Transverse colon (tissue), 4 donors: ENCODE data around the gene TMEM212. TPM values are rescaled to one million over a fixed set of nuclear protein-coding genes. Genes with fewer than 3 reads are reported as not detected.

Experiments
- DNase-seq: peaks from one replicate; pipeline ENCODE4 v3.0.0-alpha.2; 2019
- H3K27ac ChIP-seq, 4 donors: fragments of 200-600 bp; sonication (generic); 2 replicates each; pipeline ENCODE4 v1.5.1; 2016 to 2018; ENCODE audit warnings: inconsistent platforms in 4 of 4
- H3K27me3 ChIP-seq: fragments of 200-600 bp; sonication (generic); 2 replicates; pipeline ENCODE4 v1.5.1; 2017; ENCODE audit warnings: inconsistent platforms
- H3K36me3 ChIP-seq, 4 donors: fragments of 200-600 bp; sonication (generic); 2 replicates each; pipeline ENCODE4 v1.5.1; 2017 to 2019; ENCODE audit warnings: inconsistent platforms in 4 of 4
- H3K4me1 ChIP-seq, 4 donors: fragments of 200-600 bp; sonication (generic); 2 replicates each; pipeline ENCODE4 v1.5.1; 2017 to 2020; ENCODE audit warnings: inconsistent platforms in 4 of 4
- H3K4me3 ChIP-seq, 4 donors: fragments of 200-600 bp; sonication (generic); 1 replicate in 1 of 4; 2 replicates in 3 of 4; pipeline versions ENCODE4 v1.5.1 to v1.6.1; 2017 to 2019; ENCODE audit warnings: inconsistent platforms in 4 of 4
- H3K9me3 ChIP-seq, 2 donors: fragments of 200-600 bp; sonication (generic); 2 replicates each; pipeline ENCODE4 v1.5.1; 2017 to 2019; ENCODE audit warnings: inconsistent platforms in 2 of 2
- EP300 ChIP-seq: sonication (generic); formaldehyde crosslinking; IDR thresholded peaks from one replicate; pipeline ENCODE4 v1.6.1; 2017; ENCODE audit warnings: antibody characterized with exemption, low read depth
- POLR2A ChIP-seq: fragments of 450-650 bp; IDR thresholded peaks from one replicate; pipeline ENCODE4 v1.6.1; 2016; ENCODE audit warnings: antibody characterized with exemption, mild to moderate bottlenecking, moderate library complexity
- POLR2AphosphoS5 ChIP-seq, 3 donors: sonication (generic); formaldehyde crosslinking; IDR thresholded peaks; one replicate each; pipeline ENCODE4 v1.6.1; 2016; ENCODE audit warnings: antibody characterized with exemption in 3 of 3
- WGBS, 2 donors: methylation state at CpG; one replicate each; pipeline ENCODE4 v1.1.5; 2018; ENCODE audit warnings: low coverage in 1 of 2; 5-methylcytosine and 5-hydroxymethylcytosine counted together
- in situ Hi-C, 4 donors: fragments of 200-750 bp; cut with MboI; loops; one replicate each; pipeline versions ENCODE4 v1.15.0 to v1.15.1; 2017; ENCODE audit warnings: low sequenced_read_pairs in 3 of 4, low pct_ligation_motif_present in 1 of 4, low pct_unique_long_range_greater_than_20kb in 1 of 4
- intact Hi-C: fragments of 100-400 bp; cut with DNase I; formaldehyde crosslinking; loops from one replicate; pipeline ENCODE4 v1.15.1; 2023; ENCODE audit warnings: low total_unique reads
- total RNA-seq, 4 donors: library from RNA; depleted of rRNA; stranded (reverse); fragments of >200 nt; gene quantifications; one replicate each; pipeline ENCODE4 v1.1.0, GENCODE V29; 2016
- TF ChIP-seq, protein P1 (sequence below), 5 experiments: fragments of 200-600 bp in 3 of 5; fragments of 450-650 bp in 2 of 5; sonication (generic) in 3 of 5; IDR thresholded peaks; 1 replicate in 2 of 5; 2 replicates in 3 of 5; pipeline ENCODE4 v1.5.1; 2016 to 2017; ENCODE audit warnings: antibody characterized with exemption in 5 of 5, inconsistent platforms in 3 of 5, mild to moderate bottlenecking in 2 of 5, moderate library complexity in 1 of 5

Gene TMEM212
- total RNA-seq, 4 donors from 2014 or later, result not detected

DNA sequence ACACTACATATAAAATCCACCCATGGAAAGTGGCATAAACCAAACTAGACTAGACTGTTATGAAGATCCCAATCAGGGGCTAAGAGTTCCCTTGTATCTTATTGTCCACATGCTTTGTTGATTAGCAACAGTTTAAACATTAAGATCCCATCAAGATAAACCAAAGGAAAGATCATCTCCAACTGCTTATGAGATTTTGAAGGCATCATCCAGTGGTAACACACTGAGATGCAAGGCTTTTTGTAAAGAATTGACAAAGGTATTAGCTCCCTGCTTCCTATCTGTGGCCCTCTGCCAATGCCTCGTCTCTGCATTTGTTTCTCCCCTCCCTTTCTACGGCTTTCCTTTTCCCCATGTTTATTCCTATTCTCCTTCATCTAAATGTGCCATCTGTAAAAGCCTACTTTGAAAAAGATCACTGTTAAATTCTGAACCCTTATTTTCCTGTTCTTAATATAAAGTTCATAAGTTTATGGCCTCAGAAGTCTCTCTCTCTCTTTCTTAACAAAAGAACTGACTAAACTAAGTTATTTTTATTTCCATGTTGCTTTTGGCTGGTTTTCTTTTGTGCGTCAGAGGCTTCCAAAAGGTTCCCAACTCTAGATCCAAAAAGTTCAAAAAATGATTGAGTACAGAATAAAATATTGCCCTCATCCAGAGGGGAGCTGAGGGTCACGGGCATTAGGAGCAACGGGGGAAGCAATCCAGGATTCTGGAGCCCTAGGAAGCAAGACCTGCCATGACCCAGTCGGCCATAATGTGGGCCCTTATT is 38.3 kb upstream of the TMEM212 start:
- H3K36me3 ChIP-seq, result no peaks in the 10 kb centered on the region
- WGBS, 2 donors, result 54 to 69% methylated on average over 4 to 6 of the region's 6 CpGs
- peaks cover 21 to 76% (median 32%) of the 10 kb centered on the region in 4 donors for H3K4me1 ChIP-seq
- no peaks in the 10 kb centered on the region for H3K9me3 ChIP-seq
- H3K4me3 ChIP-seq, result no peak overlapping the region
- H3K27ac ChIP-seq, result peak overlapping the region; percentile 69 to 80 (median 78)
- no peaks in the 10 kb centered on the region for H3K27me3 ChIP-seq
- TF ChIP-seq EP300, result no peak
- TF ChIP-seq, protein P1, sequence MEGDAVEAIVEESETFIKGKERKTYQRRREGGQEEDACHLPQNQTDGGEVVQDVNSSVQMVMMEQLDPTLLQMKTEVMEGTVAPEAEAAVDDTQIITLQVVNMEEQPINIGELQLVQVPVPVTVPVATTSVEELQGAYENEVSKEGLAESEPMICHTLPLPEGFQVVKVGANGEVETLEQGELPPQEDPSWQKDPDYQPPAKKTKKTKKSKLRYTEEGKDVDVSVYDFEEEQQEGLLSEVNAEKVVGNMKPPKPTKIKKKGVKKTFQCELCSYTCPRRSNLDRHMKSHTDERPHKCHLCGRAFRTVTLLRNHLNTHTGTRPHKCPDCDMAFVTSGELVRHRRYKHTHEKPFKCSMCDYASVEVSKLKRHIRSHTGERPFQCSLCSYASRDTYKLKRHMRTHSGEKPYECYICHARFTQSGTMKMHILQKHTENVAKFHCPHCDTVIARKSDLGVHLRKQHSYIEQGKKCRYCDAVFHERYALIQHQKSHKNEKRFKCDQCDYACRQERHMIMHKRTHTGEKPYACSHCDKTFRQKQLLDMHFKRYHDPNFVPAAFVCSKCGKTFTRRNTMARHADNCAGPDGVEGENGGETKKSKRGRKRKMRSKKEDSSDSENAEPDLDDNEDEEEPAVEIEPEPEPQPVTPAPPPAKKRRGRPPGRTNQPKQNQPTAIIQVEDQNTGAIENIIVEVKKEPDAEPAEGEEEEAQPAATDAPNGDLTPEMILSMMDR (IDR thresholded peaks at IDR 0.05), result no peak
- no peak for TF ChIP-seq POLR2AphosphoS5 (IDR thresholded peaks at IDR 0.05)
- TF ChIP-seq POLR2A, result no peak
- in situ Hi-C loops, result no loop called here
- DNase-seq, result no peak
- intact Hi-C loops, result no loop called here

DNA sequence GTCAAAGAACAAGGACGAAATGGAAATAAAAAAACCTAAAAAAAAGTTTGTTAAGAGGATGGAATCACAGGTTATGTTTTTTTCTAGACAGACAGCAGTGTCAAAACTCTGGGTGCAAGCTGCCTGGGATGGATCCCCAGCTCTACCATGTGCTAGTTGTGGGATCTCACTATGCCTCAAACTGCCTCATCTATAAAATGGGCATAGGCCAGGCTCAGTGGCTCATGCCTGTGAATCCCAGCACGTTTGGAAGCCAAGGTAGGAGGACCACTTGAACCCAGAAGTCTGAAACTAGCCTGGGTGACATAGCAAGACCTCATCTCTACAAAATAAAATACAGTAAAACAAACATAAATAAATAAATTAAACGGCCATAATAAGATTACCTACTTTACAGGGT is 37.5 kb upstream of the TMEM212 start:
- no peak for DNase-seq
- no peaks in the 10 kb centered on the region for H3K36me3 ChIP-seq
- in situ Hi-C loops, result no loop called here
- H3K9me3 ChIP-seq, result no peaks in the 10 kb centered on the region
- no peak overlapping the region for H3K4me3 ChIP-seq
- TF ChIP-seq, protein P1 (IDR thresholded peaks at IDR 0.05), result no peak
- TF ChIP-seq POLR2A, result no peak
- no peak for TF ChIP-seq POLR2AphosphoS5 (IDR thresholded peaks at IDR 0.05)
- TF ChIP-seq EP300, result no peak
- H3K27ac ChIP-seq, result peak overlapping the region; percentile 69 to 80 (median 78)
- peaks cover 29 to 76% (median 33%) of the 10 kb centered on the region in 4 donors for H3K4me1 ChIP-seq
- H3K27me3 ChIP-seq, result no peaks in the 10 kb centered on the region
- 39 to 40% methylated on average over 3 of the region's 3 CpGs for WGBS, 2 donors
- intact Hi-C loops, result no loop called here

DNA sequence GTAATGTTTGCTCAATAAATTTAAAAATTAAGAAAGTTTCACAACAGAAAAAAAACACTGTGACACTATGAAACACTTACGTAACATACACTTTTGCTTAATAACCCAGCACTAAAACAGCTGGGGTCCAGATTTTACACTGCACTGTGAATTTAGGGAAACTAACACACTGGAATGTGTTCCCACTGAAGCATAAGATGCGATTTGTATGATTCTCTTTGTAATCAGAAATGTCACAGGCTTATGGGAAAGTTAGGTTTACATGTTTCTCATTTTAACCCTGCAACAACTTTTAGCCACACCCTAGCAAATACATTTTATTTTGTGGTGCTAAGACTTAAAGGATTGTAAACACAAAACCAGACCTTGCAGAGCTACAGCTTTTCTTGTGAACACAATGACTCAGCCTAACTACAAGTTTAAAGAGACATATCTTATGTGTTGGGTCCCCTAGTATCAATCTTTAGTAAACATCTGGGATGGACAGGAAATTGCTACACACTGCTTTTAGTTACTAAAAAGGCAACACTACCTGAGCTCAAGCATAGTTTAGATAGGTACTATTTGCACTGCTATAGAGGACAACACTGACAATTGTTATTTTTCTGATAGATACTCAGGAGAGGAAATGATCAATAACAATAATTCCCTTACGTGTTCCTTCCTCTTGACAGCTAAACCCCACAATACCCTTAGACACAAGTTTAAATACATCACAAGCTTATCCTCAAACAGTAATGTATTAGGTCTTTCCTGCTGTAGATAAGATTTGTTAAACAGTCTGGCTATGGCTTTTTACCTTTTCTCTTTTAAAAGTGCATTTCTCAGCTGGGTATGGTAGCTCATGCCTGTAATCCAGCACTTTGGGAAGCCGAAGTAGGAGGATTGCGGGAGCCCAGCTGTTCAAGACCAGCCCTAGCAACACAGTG is 36.7 kb upstream of the TMEM212 start:
- DNase-seq, result no peak
- Histone ChIP-seq H3K9me3 (no peaks in the 10 kb centered on the region), H3K27ac (peak overlapping the region; percentile 69 to 80 (median 78)), H3K4me1 (peaks cover 30 to 71% (median 37%) of the 10 kb centered on the region in 4 donors), H3K4me3 (no peak overlapping the region), H3K36me3 (no peaks in the 10 kb centered on the region), H3K27me3 (no peaks in the 10 kb centered on the region)
- 13 to 38% methylated on average over 3 to 5 of the region's 5 CpGs for WGBS, 2 donors
- in situ Hi-C loops, result no loop called here
- intact Hi-C loops, result no loop called here
- peak in 2 of 3 donors; percentile 26 to 44 for TF ChIP-seq POLR2AphosphoS5 (IDR thresholded peaks at IDR 0.05)
- no peak for TF ChIP-seq POLR2A

DNA sequence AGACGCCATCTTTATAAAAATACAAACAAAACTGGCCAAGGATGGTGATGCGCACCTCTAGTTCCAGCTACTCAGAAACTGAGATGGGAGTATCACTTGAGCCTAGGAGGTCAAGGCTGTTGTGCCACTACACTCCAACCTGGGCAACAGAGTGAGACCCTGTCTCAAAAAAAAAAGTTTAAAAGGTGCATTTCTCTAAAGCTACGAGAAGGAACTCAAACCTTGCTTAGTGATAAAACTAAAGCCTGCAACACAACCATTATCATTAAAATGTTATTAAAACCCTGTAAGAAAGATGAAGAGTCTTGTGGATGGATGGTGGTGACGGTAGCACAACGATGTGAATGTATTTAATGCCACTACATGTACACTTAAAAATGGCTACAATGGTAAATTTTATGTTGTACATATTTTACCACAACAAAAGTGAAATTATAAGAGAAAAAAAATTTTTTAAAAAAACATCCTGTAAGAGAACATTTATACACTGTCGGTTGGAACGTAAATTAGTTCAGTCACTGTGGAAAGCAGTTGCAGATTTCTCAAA is 35.9 kb upstream of the TMEM212 start:
- Histone ChIP-seq H3K36me3 (no peaks in the 10 kb centered on the region), H3K4me3 (no peak overlapping the region), H3K27ac (peak overlapping the region; percentile 69 to 80 (median 78)), H3K9me3 (no peaks in the 10 kb centered on the region), H3K27me3 (no peaks in the 10 kb centered on the region), H3K4me1 (peaks cover 27 to 64% (median 32%) of the 10 kb centered on the region in 4 donors)
- TF ChIP-seq, protein P1 (IDR thresholded peaks at IDR 0.05), result no peak
- no peak for TF ChIP-seq EP300
- TF ChIP-seq POLR2AphosphoS5 (IDR thresholded peaks at IDR 0.05), result no peak
- in situ Hi-C loops (no loop called here), intact Hi-C loops (no loop called here)
- DNase-seq, result no peak
- WGBS, 2 donors, result 86 to 94% methylated on average over 4 to 7 of the region's 7 CpGs
